ENCODE data around the gene LGR6.
"Not testable (repeated sequence)": the region's sequence is repeated elsewhere in the genome, so short reads cannot be mapped to it uniquely, and the experiment has no call there.

Gene LGR6

DNA sequence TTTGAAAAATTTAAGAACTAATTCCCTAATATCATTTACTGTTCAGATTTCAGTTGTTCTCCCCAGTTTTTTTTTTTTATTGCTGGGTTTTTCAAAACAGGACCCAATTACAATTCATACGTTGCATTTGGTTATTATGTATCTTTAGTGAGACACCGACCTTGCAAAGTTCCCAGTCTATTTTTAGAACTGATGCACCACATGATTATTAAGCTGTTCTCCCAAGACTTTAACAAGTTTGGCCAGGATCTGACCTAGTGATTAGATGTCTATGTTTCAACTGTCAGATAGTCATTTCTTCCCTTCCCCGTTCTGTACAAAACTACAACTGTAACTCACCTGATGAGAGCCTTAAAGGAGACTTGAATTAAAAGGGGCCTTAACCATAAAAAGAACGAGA is 140.3 kb downstream of the LGR6 start:
- DNase-seq (ENCODE audit: low spot score), result no peak

DNA sequence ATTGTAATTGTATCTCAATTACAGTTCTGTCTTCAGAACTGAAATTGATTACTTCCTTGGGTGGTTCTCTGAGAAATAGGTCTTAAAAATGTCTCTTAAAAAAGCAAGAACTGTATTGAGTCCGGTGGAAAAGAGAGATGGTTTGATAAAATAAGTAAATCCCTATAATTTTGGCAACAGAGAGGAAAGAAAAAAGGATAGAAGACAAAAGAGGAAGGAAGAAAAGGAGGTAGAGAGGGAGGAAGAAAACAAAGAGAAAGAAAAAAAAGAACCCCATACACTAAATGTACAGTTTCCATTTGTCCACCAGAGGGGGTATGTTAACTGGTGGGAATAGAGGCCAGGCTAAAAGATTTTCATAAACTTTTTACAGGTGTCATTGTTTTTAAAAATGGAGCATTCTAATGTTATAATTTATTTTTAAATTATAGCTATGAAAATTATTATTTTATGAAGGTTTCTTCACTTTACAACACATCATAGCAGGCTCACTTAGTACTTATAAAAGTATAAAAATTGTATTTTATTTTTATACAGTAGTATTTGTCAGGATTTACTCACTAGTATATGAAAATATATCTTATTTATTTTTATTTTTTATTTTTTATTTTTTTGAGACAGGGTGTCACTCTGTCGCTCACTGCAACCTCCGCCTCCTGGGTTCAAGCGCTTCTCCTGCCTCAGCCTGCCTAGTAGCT is 150.2 kb downstream of the LGR6 start:
- DNase-seq (ENCODE audit: low spot score), result peak; percentile 57

DNA sequence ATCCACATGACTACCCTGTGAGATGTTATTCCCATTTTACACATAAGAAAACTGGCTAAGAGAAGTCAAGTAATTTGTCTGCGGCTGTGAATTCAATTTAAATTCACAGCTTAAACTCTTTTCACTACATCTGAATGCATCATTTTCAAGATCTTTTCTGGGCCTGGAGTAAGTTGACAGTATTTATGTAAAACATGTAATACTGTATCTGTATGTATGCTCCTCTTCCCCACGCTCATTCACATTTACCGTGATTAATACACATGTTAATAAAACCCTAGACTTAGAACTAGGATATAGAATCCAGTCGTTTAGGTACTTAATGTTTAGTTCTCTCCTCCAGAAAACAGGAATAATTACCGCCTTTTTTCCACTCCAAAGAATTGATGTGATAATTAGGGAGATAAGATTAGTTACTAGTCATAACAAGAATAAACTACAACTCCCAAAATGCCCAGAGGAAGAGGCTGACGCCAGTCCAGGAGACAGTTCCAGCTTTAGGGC is 154.5 kb downstream of the LGR6 start:
- DNase-seq (ENCODE audit: low spot score), result no peak

DNA sequence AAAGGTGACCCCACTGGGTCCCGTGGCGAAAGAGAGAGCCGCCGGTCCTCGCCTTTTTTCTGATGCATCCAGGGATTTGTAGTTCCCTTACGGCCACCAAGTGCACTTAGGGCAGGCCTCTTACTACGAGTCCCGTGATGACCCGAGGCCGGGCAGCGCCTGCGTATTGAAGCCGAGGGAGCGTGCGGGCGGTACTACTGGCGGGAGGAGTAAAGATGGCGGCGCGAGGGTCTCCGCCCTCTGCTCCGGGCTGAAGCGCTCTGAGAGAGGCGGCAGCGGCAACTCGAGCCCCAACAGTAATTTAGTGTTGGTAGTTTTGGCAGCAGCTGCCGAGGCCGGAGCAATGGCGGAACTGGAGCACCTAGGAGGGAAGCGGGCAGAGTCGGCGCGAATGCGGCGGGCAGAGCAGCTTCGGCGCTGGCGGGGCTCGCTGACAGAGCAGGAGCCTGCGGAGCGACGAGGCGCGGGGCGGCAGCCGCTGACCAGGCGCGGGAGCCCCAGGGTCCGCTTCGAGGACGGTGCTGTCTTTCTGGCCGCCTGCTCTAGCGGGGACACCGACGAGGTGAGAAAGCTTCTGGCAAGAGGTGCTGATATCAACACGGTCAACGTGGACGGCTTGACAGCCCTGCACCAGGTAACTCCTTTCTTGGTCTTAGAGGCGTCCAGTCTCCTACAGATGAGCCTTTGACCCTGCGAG is 155.1 kb downstream of the LGR6 start, which contains the start of gene PPP1R12B:
PPP1R12B (plus strand) TSS at position 191 of the 697 bp plus-strand sequence; CDS start at position 344, 153 bp downstream.
- DNase-seq (ENCODE audit: low spot score), result peak; percentile 96

DNA sequence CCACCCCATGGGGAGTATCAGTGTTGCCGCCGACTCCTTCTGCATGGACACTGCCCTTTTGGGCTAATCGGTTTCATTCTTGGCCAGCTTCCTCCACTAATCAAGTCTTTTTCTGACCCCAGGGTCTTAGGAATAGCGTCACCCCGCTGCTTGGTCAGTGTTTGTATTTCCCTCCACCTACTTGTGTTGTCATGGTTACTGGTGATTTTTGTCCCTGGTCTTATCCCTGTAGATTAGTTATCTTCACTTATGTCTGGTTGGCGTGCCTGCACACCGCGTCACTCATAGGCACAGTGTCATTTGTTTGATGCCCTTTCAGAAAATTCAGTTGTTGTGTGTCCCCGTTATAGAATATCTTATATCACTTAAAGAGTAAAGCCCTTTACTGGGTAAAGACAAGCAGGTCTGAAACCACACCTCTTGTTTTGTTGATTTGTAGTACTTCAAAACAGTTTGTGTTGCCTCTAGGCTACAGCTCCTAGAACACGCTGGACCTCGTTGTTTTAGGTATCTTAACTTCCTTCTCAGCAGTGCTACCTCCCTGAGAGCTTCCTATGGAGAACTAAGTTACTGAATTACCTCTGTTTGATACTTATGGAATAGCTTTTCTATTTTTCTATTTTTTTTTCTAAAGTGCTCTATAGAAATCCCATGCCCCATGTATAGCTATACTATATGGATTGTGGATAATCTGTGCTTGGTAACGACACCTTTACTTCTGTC is 155.8 kb downstream of the LGR6 start:
- no peak for DNase-seq (ENCODE audit: low spot score)

DNA sequence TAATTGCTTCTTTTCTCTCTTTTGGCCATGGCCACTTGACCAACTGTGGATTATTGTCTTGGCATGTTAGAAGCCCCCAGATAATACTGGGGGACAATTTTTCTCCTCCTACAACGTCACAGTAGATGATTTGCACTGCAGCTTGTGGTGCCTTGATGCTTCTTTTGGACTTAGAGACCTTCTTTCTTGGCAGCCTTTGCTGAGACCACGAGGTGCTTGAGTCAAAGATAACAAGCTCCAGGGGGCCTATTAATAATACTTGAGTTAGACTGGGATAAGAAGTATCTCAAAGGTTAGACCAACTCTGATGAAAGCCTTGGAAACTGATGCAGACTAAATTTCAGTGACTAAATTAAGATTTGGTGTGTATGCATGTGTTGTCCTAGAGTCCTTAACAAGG is 158.1 kb downstream of the LGR6 start:
- no peak for DNase-seq (ENCODE audit: low spot score)

DNA sequence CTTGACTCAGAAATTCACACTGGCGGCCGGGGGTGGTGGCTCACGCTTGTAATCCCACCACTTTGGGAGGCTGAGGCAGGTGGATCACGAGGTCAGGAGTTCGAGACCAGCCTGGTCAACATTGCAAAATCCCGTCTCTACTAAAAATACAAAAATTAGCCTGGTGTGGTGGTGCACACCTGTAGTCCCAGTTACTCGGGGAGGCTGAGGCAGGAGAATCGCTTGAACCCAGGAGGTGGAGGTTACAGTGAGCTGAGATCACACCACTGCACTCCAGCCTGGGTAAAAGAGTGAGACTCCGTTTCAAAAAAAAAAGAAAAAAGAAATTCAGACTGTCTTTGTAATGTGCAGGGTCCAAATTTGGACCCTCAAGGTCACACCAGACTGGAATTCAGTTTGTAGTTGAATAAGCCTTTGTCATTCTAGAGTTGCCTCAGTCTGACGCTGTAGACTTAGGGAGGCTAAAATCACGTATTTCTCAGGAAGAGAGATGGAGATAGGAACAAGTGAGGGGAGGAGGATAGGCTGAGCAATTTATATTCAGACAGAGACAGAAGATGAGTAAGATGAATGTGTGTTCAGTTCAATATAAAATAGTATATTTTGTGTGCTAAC is 159.1 kb downstream of the LGR6 start:
- not testable (repeated sequence) for DNase-seq (ENCODE audit: low spot score)

DNA sequence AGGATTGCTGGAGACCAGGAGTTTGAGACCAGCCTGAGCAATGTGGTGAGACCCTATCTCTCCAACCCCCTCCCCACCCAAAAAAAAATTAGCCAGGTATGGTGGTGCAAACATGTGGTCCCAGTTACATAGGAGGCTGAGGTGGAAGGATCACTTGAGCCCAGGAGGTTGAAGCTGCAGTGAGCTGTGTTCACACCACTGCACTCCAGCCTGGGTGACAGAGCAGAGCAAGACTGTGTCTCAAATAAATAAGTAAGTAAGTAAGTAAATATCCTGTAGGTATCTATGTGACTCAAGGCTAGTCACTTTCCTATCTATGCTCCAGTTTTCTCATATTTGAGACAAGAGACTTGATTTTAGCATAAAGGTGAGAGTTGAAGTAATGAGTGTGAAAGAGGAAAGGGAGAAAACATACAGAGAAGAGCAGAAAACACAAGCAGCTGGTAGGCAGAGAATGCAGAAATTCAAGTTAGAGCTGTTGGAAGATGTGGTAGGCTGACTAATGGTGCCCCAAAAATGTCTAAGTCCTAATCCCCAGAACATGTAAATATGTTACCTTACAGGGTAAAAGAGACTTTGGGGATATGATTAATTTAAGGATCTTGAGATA is 162.4 kb downstream of the LGR6 start:
- no peak for DNase-seq (ENCODE audit: low spot score)

DNA sequence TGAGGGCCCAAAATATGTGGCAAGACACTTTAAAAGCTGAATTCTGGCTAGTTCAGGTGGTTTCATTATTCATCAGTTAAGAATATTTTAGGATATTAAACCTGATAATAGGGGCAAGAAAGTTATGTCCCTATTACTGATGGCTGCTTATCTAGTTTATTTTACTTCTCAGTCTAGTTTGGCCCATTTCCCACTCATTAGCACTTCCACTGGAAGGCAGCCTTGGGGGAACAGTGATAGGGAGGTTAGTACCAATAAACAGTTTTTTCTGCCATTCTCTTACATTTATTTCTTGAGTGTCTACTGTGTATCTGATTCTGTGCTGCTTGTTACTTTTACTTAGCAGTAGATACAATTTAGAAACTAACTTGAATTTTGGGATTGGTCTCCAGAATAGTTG is 163.9 kb downstream of the LGR6 start:
- no peak for DNase-seq (ENCODE audit: low spot score)

DNA sequence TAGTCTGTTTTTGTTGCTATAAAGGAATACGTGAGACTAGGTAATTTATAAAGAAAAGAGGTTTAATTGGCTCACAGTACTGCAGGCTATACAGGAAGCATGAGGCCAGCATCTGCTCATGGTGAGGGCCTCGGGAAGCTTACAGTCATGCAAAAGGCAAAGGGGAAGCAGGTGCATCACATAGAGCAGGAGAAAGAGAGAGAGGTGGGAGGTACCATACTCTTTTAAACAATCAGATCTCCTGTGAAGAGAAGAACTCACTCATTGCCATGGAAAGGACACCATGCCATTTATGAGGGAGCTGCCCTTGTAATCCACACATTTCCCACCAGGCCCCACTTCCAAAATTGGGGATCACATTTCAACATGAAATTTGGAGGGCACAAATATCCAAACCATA is 167.6 kb downstream of the LGR6 start:
- no peak for DNase-seq (ENCODE audit: low spot score)

DNA sequence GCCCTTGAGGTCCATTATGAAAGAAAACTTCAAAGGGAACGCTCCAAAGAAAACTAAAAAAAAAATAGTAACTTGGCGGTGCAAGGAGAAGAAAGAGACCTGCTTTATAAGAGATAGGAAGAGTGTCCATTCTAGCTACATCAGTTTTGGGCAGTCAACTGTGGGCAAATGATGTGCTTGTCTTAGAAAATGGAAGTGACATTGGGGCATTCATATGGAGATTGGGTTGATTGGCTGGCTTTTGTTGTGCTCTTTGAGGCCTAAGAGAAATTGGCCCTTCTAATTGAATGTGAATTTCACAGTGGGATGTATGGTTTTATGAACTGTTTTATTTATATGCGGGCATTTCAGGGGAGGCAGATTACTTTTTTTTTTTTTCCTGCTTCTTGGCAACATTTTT is 168.1 kb downstream of the LGR6 start:
- no peak for DNase-seq (ENCODE audit: low spot score)

DNA sequence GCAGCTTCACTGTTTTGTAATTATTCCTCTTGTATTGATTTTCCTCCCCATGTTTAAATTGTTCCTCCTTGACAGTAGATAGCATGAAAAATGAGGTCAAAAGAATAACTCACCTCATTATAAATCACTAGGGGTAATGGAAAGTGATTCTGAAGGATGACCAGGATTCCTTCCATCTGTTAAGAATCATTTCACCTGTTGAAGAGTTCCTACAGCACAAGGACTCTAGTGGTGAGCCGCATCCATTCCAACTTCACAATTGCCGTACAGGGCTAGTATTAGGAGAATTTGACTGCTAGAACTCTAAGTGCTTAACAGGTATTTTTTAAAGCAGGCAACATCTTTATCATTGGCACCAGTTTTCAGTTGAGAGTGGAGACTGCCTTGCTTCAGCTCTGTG is 168.6 kb downstream of the LGR6 start:
- no peak for DNase-seq (ENCODE audit: low spot score)

DNA sequence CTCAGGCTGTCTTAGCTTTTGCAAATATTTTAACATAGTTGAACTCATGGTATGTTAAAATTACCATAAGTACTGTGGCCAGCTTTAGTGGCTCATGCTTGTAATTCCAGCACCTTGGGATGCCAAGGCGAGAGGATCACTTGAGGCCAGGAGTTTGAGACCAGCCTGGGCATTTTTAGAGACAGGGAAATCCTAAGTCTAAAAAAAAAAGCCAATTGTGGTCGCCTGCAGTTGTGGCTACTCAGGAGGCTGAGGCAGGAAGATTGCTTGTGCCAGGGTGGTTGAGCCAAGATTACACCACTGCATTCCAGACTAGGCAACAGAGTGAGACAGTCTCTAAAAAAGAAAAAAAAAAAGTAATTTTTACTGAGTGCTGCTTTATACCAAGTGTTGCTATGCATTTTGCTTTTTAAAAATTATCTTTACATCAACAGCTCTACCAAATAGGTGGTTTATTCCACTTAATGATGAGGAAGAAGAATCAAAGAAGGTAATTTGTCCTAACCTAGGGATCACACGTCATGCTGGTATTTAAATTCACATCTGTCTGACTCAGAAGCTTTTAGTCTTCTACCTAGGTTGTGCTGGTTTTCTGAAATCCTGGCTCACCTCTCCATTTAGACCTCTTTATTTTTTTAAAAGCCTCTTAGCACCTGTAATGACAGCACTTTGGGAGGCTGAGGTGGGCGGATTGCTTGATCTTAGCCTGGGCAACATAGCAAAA is 171.7 kb downstream of the LGR6 start:
- no peak for DNase-seq (ENCODE audit: low spot score)

DNA sequence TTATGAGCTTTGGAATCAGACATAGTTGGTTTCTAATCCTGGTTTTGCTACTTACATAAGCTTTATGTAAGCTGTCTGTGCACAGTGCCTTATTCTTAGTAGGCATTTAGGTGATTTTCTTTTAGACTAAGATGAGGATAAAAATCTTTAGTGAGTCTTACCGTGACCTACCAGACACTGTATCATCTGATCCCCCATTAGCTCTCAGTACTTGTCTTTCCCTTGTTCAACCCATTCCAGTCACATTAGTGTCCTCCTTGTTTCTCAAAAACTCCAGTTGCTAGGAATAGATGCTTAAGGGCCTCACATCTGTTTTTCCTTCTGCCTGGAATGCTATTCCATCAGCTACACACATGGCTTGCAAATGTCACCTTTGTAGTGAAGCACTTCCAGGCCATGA is 173.7 kb downstream of the LGR6 start:
- DNase-seq (ENCODE audit: low spot score), result no peak
